Mucosa of descending colon (tissue), 3 donors: Measurements from ENCODE around the gene IGFBP7. TPM values are rescaled to one million over a fixed set of nuclear protein-coding genes. Genes with fewer than 3 reads are reported as not detected.
"Not testable (repeated sequence)": the region's sequence is repeated elsewhere in the genome, so short reads cannot be mapped to it uniquely, and the experiment has no call there.

Source experiments
- ATAC-seq: fragments of 200-7000 bp; cut with Tn5 transposase; one replicate; pipeline ENCODE4 v1.9.1; 2020; ENCODE audit warnings: mild to moderate bottlenecking, moderate library complexity
- DNase-seq, 3 donors: peaks; one replicate each; pipeline ENCODE4 v3.0.0-alpha.2; 2020
- H3K36me3 ChIP-seq: fragments of 200-600 bp; one replicate; pipeline ENCODE4 v1.8.0; 2021; ENCODE audit warnings: low read depth, mild to moderate bottlenecking
- H3K4me1 ChIP-seq: fragments of 200-600 bp; one replicate; pipeline ENCODE4 v1.8.0; 2021; ENCODE audit warnings: low read depth, mild to moderate bottlenecking
- H3K4me3 ChIP-seq: fragments of 200-600 bp; one replicate; pipeline ENCODE4 v1.8.0; 2021; ENCODE audit warnings: mild to moderate bottlenecking
- H3K9me3 ChIP-seq: fragments of 200-600 bp; one replicate; pipeline ENCODE4 v1.8.0; 2021; ENCODE audit warnings: mild to moderate bottlenecking
- intact Hi-C, 2 donors: fragments of 100-400 bp; cut with DNase I in 1 of 2; cut with micrococcal nuclease in 1 of 2; formaldehyde crosslinking; loops; one replicate each; pipeline versions ENCODE4 v1.11.0 to v1.11.1; 2022; cut with DNase I, micrococcal nuclease
- total RNA-seq, 3 donors: library from RNA; stranded (reverse); fragmentation: NEBNext Ultra II Directional in 2 of 3; extraction: Animal tissue kit (Norgen Biotek cat#: 25700) in 2 of 3; gene quantifications; one replicate each; pipeline versions ENCODE4 v1.2.1 to v1.2.4, GENCODE V29; 2021 to 2023
- TF ChIP-seq, protein P1 (sequence below): fragments of 200-600 bp; IDR thresholded peaks from one replicate; pipeline ENCODE4 v1.8.0; 2022; ENCODE audit warnings: antibody characterized with exemption, mild to moderate bottlenecking
- donor health status: DM: no; HTN: no; CAD: no; lungs with moderate emphysema.
- donor health status: DM: no; HTN: no; CAD: no.
- donor health status: DM: no; HTN: yes; CAD: no.

Gene IGFBP7
- total RNA-seq, 3 donors from 2014 or later, result 32.7 to 225 (median 116) TPM

DNA sequence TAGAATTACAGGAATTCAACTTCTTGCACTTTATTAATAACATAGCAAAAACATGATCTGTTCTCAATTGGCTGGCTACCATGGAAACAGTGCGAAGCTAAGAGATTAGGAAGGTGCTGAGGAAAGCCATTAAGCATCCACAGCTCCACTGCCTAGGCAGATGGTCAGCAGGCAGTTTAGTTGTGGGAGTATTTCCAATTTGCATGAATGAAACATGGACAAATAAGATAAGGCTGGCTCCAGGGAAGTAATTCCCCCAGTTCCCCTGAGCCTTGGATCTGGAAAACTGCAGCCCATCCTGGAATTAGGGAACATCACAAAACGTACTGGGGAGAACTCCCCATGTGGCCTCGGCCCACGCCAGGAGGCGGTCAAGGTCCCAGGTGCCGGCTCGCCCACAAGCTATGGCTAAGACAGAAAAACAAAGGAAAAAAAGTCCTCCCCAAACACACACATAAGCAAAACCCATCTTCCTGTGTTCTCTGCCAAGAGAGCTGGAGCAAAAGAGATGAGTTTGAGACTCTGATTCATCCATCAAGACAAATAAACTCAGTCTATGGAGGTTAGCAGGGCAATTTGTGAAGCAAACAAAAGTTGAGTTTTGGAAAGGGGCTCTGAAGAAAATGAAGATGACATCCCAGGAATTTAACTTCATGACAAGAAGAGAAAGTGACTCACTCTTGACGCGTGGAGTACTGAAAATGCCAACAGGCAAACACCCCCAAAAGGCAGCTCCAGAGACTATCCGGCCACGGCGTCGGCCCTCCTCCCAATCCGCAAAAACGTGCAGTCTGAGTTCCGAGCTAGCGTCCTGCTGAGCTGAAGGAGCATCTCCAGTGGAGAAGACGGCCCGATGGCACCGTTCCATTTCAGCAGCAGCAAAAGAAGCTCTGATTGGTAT is 45.1 kb downstream of the IGFBP7 start:
- H3K4me3 ChIP-seq, result no peak overlapping the region
- no peaks in the 10 kb centered on the region for H3K36me3 ChIP-seq
- peaks cover 10% of the 10 kb centered on the region for H3K4me1 ChIP-seq
- TF ChIP-seq, protein P1, sequence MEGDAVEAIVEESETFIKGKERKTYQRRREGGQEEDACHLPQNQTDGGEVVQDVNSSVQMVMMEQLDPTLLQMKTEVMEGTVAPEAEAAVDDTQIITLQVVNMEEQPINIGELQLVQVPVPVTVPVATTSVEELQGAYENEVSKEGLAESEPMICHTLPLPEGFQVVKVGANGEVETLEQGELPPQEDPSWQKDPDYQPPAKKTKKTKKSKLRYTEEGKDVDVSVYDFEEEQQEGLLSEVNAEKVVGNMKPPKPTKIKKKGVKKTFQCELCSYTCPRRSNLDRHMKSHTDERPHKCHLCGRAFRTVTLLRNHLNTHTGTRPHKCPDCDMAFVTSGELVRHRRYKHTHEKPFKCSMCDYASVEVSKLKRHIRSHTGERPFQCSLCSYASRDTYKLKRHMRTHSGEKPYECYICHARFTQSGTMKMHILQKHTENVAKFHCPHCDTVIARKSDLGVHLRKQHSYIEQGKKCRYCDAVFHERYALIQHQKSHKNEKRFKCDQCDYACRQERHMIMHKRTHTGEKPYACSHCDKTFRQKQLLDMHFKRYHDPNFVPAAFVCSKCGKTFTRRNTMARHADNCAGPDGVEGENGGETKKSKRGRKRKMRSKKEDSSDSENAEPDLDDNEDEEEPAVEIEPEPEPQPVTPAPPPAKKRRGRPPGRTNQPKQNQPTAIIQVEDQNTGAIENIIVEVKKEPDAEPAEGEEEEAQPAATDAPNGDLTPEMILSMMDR, result no peak
- intact Hi-C loops, result no loop called here
- peak; percentile 40 for ATAC-seq
- H3K9me3 ChIP-seq, result no peaks in the 10 kb centered on the region
- DNase-seq, result peak; percentile 36 to 70 (median 41)

DNA sequence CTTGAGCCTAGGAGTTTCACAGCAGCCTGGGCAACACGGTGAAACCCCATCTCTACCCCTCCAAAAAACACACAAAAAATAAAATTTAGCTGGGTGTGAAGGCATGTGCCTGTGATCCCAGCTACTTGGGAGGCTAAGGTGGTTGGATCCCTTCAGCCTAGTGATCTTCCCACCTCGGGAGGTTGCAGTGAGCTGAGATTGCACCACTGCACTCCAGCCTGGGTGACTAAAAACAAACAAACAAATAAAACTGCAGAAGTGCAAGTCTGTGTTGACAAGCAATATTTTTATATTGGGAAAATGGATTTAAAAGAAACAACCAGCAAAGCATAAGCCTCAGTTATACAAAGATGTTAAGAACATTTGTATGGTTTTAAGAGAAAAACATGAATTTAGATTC is 46.1 kb downstream of the IGFBP7 start:
- DNase-seq (no peak), ATAC-seq (no peak)
- no peaks in the 10 kb centered on the region for H3K36me3 ChIP-seq
- H3K4me3 ChIP-seq, result no peak overlapping the region
- no peaks in the 10 kb centered on the region for H3K9me3 ChIP-seq
- peaks cover 14% of the 10 kb centered on the region for H3K4me1 ChIP-seq
- intact Hi-C loops, result no loop called here
- TF ChIP-seq, protein P1, result no peak

DNA sequence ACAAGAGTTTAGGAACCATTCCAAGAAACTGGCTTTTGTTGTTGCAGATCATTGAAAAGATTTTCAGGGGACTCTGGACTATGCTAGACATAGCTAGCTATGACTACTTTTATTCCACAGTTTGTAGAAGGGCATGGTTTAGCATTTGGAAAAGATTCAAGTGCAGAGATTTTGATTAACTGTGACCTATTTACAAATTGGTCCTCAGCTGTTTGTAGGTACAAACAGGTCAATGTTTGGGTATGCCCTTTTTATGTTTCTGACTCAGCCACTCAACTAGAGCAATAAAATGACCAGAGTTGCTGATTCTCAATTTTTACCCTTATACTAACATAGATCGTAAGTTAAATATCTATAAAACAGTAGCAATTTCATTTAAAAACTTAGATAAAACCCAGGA is 46.7 kb downstream of the IGFBP7 start:
- DNase-seq (no peak), ATAC-seq (no peak)
- TF ChIP-seq, protein P1, result no peak
- H3K9me3 ChIP-seq, result no peaks in the 10 kb centered on the region
- H3K4me3 ChIP-seq, result no peak overlapping the region
- peaks cover 14% of the 10 kb centered on the region for H3K4me1 ChIP-seq
- intact Hi-C loops, result no loop called here
- no peaks in the 10 kb centered on the region for H3K36me3 ChIP-seq

DNA sequence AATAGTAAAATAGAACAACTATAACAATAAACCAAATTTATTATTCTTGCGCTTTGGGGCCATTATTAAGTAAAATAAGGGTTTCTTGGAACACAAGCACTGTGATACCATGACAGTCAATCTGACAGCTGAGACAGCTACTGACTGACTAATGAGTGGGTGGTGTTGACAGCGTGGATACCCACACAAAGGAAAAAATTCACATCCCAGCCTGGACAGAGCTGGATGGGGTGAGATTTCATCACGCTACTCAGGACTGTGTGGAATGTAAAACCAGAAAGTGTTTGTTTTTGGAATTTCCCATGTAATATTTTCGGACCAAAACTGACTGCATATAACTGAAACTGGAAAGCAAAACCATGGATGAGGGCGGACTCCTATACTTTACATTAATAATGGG is 48.8 kb downstream of the IGFBP7 start:
- no peak for DNase-seq
- Histone ChIP-seq H3K4me1 (peaks cover 14% of the 10 kb centered on the region), H3K36me3 (no peaks in the 10 kb centered on the region), H3K9me3 (no peaks in the 10 kb centered on the region), H3K4me3 (no peak overlapping the region)
- intact Hi-C loops, result no loop called here
- no peak for ATAC-seq
- TF ChIP-seq, protein P1, result no peak

DNA sequence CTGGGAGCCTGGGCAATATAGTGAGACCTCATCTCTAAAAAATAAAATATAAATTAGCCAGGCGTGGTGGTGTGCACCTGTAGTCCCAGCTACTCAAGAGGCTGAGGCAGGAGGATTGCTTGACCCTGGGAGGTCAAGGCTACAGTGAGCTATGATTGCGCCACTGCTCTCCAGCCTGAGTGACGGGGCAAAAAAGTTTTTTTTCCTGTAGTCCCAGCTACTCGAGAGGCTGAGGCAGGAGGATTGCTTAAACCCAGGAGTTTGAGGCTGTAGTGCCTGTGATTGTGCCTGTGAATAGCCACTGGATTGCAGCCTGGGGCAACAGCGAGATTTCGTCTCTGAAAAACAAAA is 49.5 kb downstream of the IGFBP7 start:
- H3K36me3 ChIP-seq, H3K9me3 ChIP-seq, H3K4me3 ChIP-seq, intact Hi-C loops: not testable (repeated sequence)
- ATAC-seq (peak; percentile 47), DNase-seq (peak in 1 of 3 donors; percentile 14)
- H3K4me1 ChIP-seq, result peaks cover 14% of the 10 kb centered on the region

DNA sequence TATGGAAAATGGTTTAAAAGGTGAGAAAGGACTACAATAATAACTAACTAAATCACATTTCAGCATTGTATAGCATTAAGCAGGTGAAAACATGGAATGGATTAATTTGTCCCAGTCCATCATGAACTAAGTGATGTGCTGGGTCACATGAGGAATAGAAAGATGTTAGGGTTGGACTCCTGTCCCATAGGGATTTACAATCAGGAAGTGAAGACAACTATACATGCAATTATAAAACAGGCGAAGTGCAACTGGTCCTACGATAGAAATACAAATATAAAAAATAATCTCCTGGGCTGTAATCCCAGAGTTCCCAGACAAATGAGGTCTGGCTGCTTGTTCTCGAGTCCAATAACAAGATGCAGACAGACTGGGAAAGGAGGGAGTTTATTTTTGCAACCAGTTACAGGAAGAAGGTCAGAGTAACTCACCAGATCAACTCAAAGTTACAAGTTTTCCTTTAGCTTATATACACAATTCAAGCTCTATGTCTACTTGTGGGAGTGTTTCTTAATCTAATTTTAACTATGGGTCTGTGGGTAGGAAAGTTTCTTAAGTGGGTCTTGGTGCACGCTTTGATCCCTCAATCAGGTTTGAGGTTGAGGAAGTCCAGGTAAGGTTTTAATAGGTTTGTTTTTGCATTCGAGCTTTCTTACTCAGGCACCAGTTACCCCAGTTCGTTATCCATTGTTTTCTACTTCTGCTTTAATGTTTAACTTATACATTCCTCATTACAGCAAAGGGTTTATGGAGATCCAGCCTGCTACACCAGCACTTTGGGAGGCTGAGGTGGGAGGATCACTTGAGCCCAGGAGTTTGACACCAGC is 50.1 kb downstream of the IGFBP7 start:
- Histone ChIP-seq H3K4me3 (no peak overlapping the region), H3K4me1 (peaks cover 14% of the 10 kb centered on the region), H3K9me3 (no peaks in the 10 kb centered on the region), H3K36me3 (no peaks in the 10 kb centered on the region)
- TF ChIP-seq, protein P1, result no peak
- intact Hi-C loops, result no loop called here
- ATAC-seq (peak; percentile 85), DNase-seq (peak in 1 of 3 donors; percentile 18)
